Keratinocyte (primary cell): ENCODE data around the gene MRGPRX4. TPM values are rescaled to one million over a fixed set of nuclear protein-coding genes. Genes with fewer than 3 reads are reported as not detected.

Experiments used
- DNase-seq: peaks from one replicate; pipeline ENCODE4 v3.0.0-alpha.2; 2011; ENCODE audit warnings: low read depth, missing footprints, low spot score
- FAIRE-seq: peaks from 2 replicates; lab custom pipeline; 2011; peaks lifted over from hg19 to GRCh38; lab: Jason Lieb, UNC
- H2AFZ ChIP-seq: 2 replicates; pipeline ENCODE4 v1.6.0; 2012; ENCODE audit warnings: low read length, control low read depth, inconsistent platforms; ENCODE audit not compliant: control insufficient read depth
- H3K27ac ChIP-seq: 2 replicates; pipeline ENCODE4 v1.5.1; 2011; ENCODE audit warnings: low read length; ENCODE audit not compliant: control insufficient read depth, insufficient read depth
- H3K27me3 ChIP-seq: 3 replicates; pipeline ENCODE4 v1.6.0; 2011; ENCODE audit warnings: low read length; ENCODE audit not compliant: control insufficient read depth, insufficient read depth; ENCODE audit errors: extremely low read depth
- H3K36me3 ChIP-seq, 2 experiments: 2 replicates in 1 of 2; 3 replicates in 1 of 2; pipeline ENCODE4 v1.5.1; 2011; ENCODE audit warnings: low read length in 2 of 2, mild to moderate bottlenecking in 1 of 2; ENCODE audit not compliant: control insufficient read depth in 2 of 2, insufficient read depth in 2 of 2; ENCODE audit errors: extremely low read depth in 1 of 2
- H3K4me1 ChIP-seq: 3 replicates; pipeline ENCODE4 v1.5.1; 2011; ENCODE audit warnings: low read length; ENCODE audit not compliant: control insufficient read depth, insufficient read depth; ENCODE audit errors: extremely low read depth
- H3K4me2 ChIP-seq: 3 replicates; pipeline ENCODE4 v1.6.0; 2011; ENCODE audit warnings: low read depth, low read length; ENCODE audit not compliant: control insufficient read depth, insufficient read depth; ENCODE audit errors: extremely low read depth
- H3K4me3 ChIP-seq, 3 experiments: fragments of 200-600 bp in 1 of 3; sonication (generic) in 1 of 3; 2 replicates in 2 of 3; 3 replicates in 1 of 3; pipeline ENCODE4 v1.5.1; 2011 to 2016; ENCODE audit warnings: low read length in 3 of 3, mild to moderate bottlenecking in 3 of 3, control low read depth in 2 of 3, inconsistent platforms in 1 of 3, low read depth in 1 of 3, mixed read lengths in 1 of 3, mixed run types in 1 of 3, moderate library complexity in 1 of 3; ENCODE audit not compliant: control insufficient read depth in 2 of 3, insufficient read depth in 2 of 3; ENCODE audit errors: extremely low read depth in 1 of 3
- H3K79me2 ChIP-seq: 2 replicates; pipeline ENCODE4 v1.6.0; 2012; ENCODE audit warnings: low read length; ENCODE audit not compliant: control insufficient read depth, insufficient read depth
- H3K9ac ChIP-seq: 3 replicates; pipeline ENCODE4 v1.6.0; 2011; ENCODE audit warnings: low read length; ENCODE audit not compliant: control insufficient read depth, insufficient read depth; ENCODE audit errors: extremely low read depth
- H3K9me1 ChIP-seq: 3 replicates; pipeline ENCODE4 v1.6.0; 2011; ENCODE audit warnings: low read length; ENCODE audit not compliant: control insufficient read depth, insufficient read depth; ENCODE audit errors: extremely low read depth
- H3K9me3 ChIP-seq: 2 replicates; pipeline ENCODE4 v1.5.1; 2012; ENCODE audit warnings: low read depth, low read length; ENCODE audit not compliant: control insufficient read depth
- H4K20me1 ChIP-seq: 3 replicates; pipeline ENCODE4 v1.6.0; 2011; ENCODE audit warnings: low read length; ENCODE audit not compliant: control insufficient read depth, insufficient read depth; ENCODE audit errors: extremely low read depth
- EZH2 ChIP-seq: IDR thresholded peaks from one replicate; pipeline ENCODE4 v1.6.1; 2012; ENCODE audit warnings: inconsistent platforms, mild to moderate bottlenecking, low read length, moderate library complexity
- dilution Hi-C: fragments of 300-500 bp; cut with MboI; formaldehyde crosslinking; loops from one replicate; pipeline ENCODE4 v1.7.0; 2020; ENCODE audit warnings: low sequenced_read_pairs; ENCODE audit not compliant: extremely low pct_ligation_motif_present
- polyA plus RNA-seq, 5 experiments: library from polyadenylated mRNA; depleted of rRNA in 3 of 5; stranded (reverse) in 3 of 5; stranded (forward) in 1 of 5; unstranded in 1 of 5; fragments of >200 nt; gene quantifications; 1 replicate in 1 of 5; 2 replicates in 3 of 5; 3 replicates in 1 of 5; pipeline versions ENCODE4 v1.2.1 to v1.2.3, GENCODE V29; 2011 to 2012; ENCODE audit warnings: missing spikeins in 2 of 5, low read depth in 1 of 5, low replicate concordance in 1 of 5
- TF ChIP-seq, protein P1 (sequence below), 3 experiments: IDR thresholded peaks in 1 of 3; conservative IDR thresholded peaks in 1 of 3; optimal IDR thresholded peaks in 1 of 3; 2 replicates in 2 of 3; 3 replicates in 1 of 3; pipeline versions ENCODE3 to v1.5.1; 2011; ENCODE audit warnings: low read length in 3 of 3, mild to moderate bottlenecking in 3 of 3, moderate library complexity in 2 of 3, control low read depth in 1 of 3, inconsistent platforms in 1 of 3; ENCODE audit not compliant: insufficient read depth in 2 of 3; ENCODE audit errors: extremely low read depth in 1 of 3

The MRGPRX4 gene
- polyA plus RNA-seq, 1 donor (not counting 4 experiments of a cell fraction or from before 2014, with no cell fraction given) = 0.05 TPM

DNA sequence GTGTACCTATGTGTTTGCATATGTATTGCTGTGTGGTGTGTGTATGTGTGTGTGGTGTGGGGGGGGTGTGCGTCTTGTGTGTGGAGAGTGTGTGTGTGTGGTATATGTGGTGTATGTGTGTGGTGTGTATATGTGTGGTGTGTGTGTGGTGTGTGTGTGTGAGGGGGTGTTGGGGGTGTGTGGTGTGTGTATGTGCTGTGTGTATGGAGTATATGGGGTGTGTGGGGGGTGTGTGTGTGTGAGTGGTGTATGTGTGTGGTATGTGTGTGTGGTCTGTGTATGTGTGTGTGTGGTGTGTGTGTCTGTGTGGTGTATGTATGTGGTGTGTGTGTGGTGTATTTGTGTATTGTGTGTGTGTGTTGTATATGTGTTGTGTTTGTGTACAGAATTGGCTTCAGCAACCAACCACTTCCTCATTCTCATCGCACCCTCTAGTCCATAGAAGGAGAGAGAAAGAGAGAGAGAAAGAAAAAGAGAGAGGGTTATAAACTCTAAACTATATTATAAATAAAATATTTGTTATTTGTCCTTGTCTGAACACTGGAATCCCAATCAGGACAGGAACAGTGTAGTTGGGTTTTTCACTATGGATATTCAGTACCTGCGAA lies 50.3 kb downstream of the MRGPRX4 start:
- TF ChIP-seq, protein P1, sequence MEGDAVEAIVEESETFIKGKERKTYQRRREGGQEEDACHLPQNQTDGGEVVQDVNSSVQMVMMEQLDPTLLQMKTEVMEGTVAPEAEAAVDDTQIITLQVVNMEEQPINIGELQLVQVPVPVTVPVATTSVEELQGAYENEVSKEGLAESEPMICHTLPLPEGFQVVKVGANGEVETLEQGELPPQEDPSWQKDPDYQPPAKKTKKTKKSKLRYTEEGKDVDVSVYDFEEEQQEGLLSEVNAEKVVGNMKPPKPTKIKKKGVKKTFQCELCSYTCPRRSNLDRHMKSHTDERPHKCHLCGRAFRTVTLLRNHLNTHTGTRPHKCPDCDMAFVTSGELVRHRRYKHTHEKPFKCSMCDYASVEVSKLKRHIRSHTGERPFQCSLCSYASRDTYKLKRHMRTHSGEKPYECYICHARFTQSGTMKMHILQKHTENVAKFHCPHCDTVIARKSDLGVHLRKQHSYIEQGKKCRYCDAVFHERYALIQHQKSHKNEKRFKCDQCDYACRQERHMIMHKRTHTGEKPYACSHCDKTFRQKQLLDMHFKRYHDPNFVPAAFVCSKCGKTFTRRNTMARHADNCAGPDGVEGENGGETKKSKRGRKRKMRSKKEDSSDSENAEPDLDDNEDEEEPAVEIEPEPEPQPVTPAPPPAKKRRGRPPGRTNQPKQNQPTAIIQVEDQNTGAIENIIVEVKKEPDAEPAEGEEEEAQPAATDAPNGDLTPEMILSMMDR (optimal IDR thresholded peaks at IDR 0.05 in 1 of 3, IDR thresholded peaks at IDR 0.05 in 1 of 3, conservative IDR thresholded peaks at IDR 0.05 in 1 of 3; ENCODE audit: extremely low read depth in 1 of 3, insufficient read depth in 2 of 3, low read length in 3 of 3) = no peak
- no peak for TF ChIP-seq EZH2
- Histone ChIP-seq H2AFZ (no peak overlapping the region), H3K9me3 (no peaks in the 10 kb centered on the region), H3K27ac (no peak overlapping the region), H4K20me1 (no peaks in the 10 kb centered on the region), H3K4me2 (no peak overlapping the region), H3K4me3 (no peak overlapping the region), H3K79me2 (no peaks in the 10 kb centered on the region), H3K4me1 (no peaks in the 10 kb centered on the region), H3K27me3 (peaks cover 4% of the 10 kb centered on the region), H3K9ac (no peak overlapping the region), H3K36me3 (no peaks in the 10 kb centered on the region), H3K9me1 (no peaks in the 10 kb centered on the region)
- FAIRE-seq (no peak), DNase-seq (no peak)
- dilution Hi-C loops = no loop called here

Other genes starting within 250 kb of the MRGPRX4 start
- 11.8 to 20.6 TPM (median 15.6 TPM) in 3 replicates for gene SERGEF, start 159.8 kb upstream of the MRGPRX4 start, polyA plus RNA-seq
- 0.09 to 0.23 TPM (median 0.22 TPM) in 3 replicates for gene TPH1, start 126.6 kb upstream of the MRGPRX4 start, polyA plus RNA-seq
- gene SAAL1, start 66.8 kb upstream of the MRGPRX4 start, polyA plus RNA-seq = 15.8 to 28.3 TPM (median 22.6 TPM) in 3 replicates
- gene MRGPRX3, start 40.3 kb upstream of the MRGPRX4 start, polyA plus RNA-seq = 2.9 to 5.2 TPM (median 3.1 TPM) in 3 replicates
- gene SAA4, start 64.0 kb downstream of the MRGPRX4 start, polyA plus RNA-seq = 0.17 TPM in 1 of 3 replicates, not detected in the others
- gene SAA2, start 75.8 kb downstream of the MRGPRX4 start, polyA plus RNA-seq = 1.2 to 5.9 TPM (median 1.3 TPM) in 3 replicates
- 25.6 to 94.6 TPM (median 27.5 TPM) in 3 replicates for gene SAA1, start 93.4 kb downstream of the MRGPRX4 start, polyA plus RNA-seq
- gene HPS5, start 149.3 kb downstream of the MRGPRX4 start, polyA plus RNA-seq = 15.0 to 23.2 TPM (median 20.9 TPM) in 3 replicates
- 30.2 to 43.1 TPM (median 42.1 TPM) in 3 replicates for gene GTF2H1, start 149.7 kb downstream of the MRGPRX4 start, polyA plus RNA-seq
- 1,969 to 3,668 TPM (median 2,339 TPM) in 3 replicates for gene LDHA, start 221.7 kb downstream of the MRGPRX4 start, polyA plus RNA-seq
- gene LDHC, start 239.5 kb downstream of the MRGPRX4 start, polyA plus RNA-seq = 0.10 TPM in 1 of 3 replicates, not detected in the others